ENCODE results near the gene RARA.

The RARA gene

GRCh38 chr17:40347319-40348135 is 38.5 kb downstream of the RARA start:
- DNase-seq = no peak

DNA sequence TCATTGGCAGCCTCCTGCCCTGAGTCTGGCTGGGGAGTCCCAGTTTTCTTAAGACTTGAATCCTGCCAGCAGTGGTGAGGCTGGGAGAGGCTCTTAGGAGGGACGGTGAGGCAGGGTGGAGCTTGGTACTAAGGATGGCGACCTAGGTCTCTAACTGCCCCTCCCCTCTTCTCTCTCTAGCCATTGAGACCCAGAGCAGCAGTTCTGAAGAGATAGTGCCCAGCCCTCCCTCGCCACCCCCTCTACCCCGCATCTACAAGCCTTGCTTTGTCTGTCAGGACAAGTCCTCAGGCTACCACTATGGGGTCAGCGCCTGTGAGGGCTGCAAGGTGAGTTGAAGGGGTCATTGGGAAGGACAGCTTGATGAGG is 39.1 kb downstream of the RARA start:
- no peak for DNase-seq

DNA sequence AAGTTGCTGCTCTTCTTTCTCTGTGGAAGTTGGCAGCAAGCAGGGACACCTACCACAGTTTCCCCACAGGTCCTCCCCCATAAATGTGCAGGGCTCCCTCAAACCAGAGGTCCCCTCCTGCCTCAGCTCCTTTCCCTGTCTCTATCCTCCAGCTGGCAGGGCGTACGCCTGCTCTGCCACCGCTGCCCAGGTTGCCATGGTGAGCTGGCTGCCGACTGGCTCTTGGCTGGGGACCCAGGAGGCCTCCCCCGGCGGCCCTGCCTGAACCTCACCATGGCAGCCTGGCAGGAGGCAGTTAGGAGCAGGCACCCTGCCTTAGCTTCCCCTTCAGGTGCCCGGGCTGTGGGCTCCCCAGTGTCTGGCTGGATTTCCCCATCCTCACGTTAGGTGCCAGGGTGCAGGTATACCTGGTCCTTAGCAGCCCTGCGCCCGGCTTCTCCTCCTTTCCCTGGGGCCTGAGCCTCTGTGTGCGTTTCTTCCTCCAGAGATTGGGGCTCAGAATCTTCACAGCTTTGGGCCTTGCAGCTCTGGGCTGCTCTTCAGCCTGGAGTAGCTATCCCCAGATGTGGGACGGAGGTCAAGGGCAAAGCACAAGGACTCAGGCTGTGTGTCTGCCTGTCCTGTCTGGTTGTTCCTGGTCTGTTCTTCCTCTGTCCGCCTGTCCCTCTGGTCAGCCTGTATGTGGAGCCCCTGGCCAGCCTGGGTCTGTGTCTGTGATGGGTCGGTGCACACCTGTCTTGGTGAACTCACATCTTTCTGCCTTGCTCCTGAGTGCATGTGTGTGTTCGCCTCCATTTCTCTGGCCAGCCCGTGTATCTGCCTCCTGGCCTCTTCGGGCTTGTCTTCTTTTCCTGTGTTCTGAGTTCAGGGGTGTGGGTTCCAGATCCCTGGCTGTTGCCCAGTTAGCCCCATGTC is 39.8 kb downstream of the RARA start:
- DNase-seq = peak; percentile 85

DNA sequence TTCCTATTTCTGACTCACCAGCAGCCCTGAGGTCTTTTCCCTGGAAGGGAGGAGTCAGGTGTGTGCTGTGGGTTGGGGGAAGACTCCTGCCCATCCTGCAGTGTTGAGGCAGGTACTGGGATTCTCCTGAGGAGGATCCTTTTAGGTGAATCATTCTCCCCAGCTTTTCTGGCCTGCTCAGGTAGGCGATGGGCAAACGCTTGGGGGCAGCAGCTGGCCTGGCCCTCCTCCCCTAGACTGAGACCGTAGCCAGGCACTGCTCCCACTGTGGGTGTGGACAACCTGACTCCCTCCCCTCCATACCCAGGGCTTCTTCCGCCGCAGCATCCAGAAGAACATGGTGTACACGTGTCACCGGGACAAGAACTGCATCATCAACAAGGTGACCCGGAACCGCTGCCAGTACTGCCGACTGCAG is 40.5 kb downstream of the RARA start:
- DNase-seq = no peak

GRCh38 chr17:40349895-40350688 is 41.1 kb downstream of the RARA start:
- DNase-seq = no peak

DNA sequence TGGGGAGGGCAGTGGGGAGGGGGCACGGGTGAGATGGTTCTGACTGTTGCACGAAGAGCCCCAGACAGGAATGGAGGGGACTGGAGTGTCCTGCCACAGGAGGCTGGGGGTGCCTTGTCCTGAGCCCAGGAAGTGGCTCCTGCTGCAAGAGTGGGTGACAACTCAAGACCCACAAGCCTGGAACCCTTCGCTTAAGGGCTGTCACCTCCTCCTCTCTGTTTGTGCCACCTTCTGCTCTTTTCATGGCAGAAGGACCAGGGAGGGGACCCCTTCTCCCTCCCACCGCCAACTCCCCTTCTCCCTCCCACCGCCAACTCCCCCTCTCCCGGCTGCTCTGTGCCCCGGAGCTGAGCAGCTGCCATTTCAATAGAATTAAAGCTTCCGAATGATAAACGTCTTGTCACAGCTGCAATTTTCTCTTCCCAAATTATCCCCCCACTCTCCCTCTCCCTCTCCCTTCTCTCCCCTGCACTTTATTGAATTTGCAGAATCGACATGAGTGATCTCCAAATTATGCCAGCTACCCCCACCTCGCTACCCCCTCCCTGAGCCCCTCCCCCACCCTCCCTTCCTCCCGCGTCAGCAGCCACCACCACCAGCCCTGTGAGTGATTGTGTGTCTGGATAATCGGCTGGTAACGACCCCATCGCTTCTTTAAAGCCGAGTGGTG is 41.8 kb downstream of the RARA start:
- peak; percentile 79 for DNase-seq

- DNase-seq = peak; percentile 79
Measured at GRCh38 chr17:40351359-40352236, 42.6 kb downstream of the RARA start.

GRCh38 chr17:40352237-40352778 is 43.3 kb downstream of the RARA start:
- no peak for DNase-seq

DNA sequence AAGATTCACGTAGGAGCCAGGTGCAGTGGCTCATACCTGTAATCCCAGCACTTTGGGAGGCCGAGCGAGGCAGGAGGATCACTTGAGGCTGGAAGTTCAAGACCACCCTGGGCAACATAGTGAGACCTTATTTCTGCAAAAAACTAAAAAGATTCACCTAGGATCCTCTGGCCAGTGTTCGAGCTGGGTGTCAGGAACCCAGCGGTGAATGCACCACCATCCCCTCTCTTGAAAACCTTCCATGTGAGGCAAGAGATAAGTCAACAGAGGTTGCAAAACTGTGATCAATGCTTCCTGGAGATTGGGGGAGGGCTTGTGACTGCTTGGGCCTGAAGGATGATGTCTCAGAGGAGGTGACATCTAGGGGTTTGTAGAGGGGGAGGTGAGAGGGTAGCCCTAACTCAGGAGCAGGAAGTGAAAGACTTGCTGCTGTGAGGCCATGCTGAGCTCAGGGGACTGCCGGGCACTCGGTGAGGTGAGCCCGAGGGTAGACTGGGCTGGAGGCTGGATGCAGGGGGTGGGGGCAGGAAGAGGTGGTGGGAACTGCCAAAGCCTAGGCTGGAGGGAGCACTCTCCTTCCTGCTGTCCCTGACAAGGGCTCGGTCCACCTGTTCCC is 43.9 kb downstream of the RARA start:
- DNase-seq = no peak

GRCh38 chr17:40354221-40355122 is 45.5 kb downstream of the RARA start:
- DNase-seq = no peak

- peak; percentile 37 for DNase-seq
Measured at GRCh38 chr17:40355123-40355803, 46.3 kb downstream of the RARA start.

- DNase-seq = no peak
Measured at GRCh38 chr17:40355804-40356758, 47.1 kb downstream of the RARA start.

GRCh38 chr17:40356990-40357881 is 48.3 kb downstream of the RARA start:
- no peak for DNase-seq

DNA sequence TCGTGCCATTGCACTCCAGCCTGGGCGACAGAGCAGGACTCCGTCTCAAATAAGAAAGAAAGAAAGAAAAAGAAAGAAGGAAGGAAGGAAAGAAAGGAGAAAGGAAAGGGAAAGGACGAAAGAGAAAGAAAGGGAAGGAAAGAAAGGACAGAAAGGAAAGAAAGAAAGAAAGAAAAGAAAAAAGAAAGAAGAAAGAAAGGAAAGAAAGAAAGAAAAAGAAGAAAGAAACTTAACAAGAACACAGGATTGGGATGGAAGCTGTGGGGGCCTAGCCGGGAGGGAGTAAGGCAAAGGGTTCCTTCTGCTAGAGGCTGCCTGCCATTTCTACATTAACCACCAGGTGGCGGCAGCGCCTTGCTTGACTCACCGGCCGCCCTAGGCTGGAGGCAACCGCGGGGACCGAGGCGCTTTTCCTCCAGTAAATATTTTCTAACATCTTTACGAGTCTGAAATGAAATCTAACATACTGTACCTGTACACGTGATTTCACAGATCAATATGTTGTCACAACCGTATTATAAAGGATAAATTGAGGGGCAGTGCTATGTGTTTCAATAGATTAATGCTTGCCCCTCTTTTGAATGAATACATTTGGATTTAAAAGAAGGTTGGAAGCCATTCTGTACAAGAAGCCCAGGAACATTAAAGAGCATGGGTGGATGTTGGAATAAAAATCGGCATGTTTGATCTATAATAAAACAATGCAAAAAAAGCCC is 49.5 kb downstream of the RARA start:
- peak; percentile 82 for DNase-seq

DNA sequence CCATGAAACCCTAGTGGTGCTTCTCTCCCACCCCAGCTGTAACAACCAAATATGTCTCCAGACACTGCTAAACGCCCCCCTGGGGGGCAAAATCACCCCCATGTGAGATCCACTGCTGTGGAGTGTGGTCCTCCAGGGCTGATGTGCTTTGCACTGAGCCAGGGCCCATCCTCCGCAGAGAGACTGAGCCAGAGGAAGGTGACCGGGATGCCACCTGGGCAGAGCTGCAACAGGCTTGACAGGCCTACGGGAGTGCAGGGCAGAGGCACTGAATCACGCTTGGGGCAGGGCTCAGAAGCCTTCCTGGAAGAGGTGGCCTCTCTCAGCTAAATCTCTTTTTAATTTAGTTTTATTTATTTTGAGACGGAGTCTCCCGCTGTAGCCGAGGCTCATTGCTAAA is 51.1 kb downstream of the RARA start:
- no peak for DNase-seq
